ENCODE measurements around the gene CTAG1A.
"Not testable (repeated sequence)": the region's sequence is repeated elsewhere in the genome, so short reads cannot be mapped to it uniquely, and the experiment has no call there.

DNA sequence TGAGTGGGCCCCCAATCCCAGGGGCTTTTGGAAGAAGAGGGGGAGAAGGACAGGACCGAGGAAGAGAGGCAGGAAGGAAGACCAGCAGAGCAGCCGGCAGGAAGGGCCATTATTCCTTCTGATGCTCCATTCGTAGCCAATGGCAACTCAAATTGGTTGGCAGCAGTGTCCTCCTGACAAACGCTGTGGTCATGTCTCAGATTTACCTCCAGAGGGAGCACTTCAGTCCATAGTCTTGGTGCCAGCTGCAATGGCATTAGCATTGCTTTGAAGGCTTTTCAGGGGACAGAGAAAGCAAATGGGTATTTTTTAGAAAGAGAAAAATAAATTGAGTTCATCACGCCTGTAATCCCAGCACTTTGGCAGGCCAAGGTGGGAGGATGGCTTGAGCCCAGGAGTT is 44.0 kb downstream of the CTAG1A start:
- TF ChIP-seq, protein P1, sequence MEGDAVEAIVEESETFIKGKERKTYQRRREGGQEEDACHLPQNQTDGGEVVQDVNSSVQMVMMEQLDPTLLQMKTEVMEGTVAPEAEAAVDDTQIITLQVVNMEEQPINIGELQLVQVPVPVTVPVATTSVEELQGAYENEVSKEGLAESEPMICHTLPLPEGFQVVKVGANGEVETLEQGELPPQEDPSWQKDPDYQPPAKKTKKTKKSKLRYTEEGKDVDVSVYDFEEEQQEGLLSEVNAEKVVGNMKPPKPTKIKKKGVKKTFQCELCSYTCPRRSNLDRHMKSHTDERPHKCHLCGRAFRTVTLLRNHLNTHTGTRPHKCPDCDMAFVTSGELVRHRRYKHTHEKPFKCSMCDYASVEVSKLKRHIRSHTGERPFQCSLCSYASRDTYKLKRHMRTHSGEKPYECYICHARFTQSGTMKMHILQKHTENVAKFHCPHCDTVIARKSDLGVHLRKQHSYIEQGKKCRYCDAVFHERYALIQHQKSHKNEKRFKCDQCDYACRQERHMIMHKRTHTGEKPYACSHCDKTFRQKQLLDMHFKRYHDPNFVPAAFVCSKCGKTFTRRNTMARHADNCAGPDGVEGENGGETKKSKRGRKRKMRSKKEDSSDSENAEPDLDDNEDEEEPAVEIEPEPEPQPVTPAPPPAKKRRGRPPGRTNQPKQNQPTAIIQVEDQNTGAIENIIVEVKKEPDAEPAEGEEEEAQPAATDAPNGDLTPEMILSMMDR (conservative IDR thresholded peaks at IDR 0.05; ENCODE audit: low read depth in 2 of 2) = not testable (repeated sequence)
- TF ChIP-seq, protein P2, sequence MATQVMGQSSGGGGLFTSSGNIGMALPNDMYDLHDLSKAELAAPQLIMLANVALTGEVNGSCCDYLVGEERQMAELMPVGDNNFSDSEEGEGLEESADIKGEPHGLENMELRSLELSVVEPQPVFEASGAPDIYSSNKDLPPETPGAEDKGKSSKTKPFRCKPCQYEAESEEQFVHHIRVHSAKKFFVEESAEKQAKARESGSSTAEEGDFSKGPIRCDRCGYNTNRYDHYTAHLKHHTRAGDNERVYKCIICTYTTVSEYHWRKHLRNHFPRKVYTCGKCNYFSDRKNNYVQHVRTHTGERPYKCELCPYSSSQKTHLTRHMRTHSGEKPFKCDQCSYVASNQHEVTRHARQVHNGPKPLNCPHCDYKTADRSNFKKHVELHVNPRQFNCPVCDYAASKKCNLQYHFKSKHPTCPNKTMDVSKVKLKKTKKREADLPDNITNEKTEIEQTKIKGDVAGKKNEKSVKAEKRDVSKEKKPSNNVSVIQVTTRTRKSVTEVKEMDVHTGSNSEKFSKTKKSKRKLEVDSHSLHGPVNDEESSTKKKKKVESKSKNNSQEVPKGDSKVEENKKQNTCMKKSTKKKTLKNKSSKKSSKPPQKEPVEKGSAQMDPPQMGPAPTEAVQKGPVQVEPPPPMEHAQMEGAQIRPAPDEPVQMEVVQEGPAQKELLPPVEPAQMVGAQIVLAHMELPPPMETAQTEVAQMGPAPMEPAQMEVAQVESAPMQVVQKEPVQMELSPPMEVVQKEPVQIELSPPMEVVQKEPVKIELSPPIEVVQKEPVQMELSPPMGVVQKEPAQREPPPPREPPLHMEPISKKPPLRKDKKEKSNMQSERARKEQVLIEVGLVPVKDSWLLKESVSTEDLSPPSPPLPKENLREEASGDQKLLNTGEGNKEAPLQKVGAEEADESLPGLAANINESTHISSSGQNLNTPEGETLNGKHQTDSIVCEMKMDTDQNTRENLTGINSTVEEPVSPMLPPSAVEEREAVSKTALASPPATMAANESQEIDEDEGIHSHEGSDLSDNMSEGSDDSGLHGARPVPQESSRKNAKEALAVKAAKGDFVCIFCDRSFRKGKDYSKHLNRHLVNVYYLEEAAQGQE (IDR thresholded peaks at IDR 0.05; ENCODE audit: unreplicated experiment) = not testable (repeated sequence)
- not testable (repeated sequence) for TF ChIP-seq EZH2 (IDR thresholded peaks at IDR 0.05; ENCODE audit: low read depth, unreplicated experiment); EZH2phosphoT487 (IDR thresholded peaks at IDR 0.05; ENCODE audit: unreplicated experiment); CREB1 (CRISPR knock-in tag; IDR thresholded peaks at IDR 0.05; ENCODE audit: low read depth); POLR2AphosphoS5 (IDR thresholded peaks at IDR 0.05; ENCODE audit: low read depth); ZNF331 (CRISPR knock-in tag; IDR thresholded peaks at IDR 0.05; ENCODE audit: low read depth); STAT1 (IDR thresholded peaks at IDR 0.05; ENCODE audit: unreplicated experiment); ZNF114 (CRISPR knock-in tag; IDR thresholded peaks at IDR 0.05); JUNB (IDR thresholded peaks at IDR 0.05; ENCODE audit: unreplicated experiment); NANOG (IDR thresholded peaks at IDR 0.05; ENCODE audit: borderline replicate concordance)
- TF ChIP-seq, protein P3, sequence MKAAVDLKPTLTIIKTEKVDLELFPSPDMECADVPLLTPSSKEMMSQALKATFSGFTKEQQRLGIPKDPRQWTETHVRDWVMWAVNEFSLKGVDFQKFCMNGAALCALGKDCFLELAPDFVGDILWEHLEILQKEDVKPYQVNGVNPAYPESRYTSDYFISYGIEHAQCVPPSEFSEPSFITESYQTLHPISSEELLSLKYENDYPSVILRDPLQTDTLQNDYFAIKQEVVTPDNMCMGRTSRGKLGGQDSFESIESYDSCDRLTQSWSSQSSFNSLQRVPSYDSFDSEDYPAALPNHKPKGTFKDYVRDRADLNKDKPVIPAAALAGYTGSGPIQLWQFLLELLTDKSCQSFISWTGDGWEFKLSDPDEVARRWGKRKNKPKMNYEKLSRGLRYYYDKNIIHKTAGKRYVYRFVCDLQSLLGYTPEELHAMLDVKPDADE (IDR thresholded peaks at IDR 0.05) = not testable (repeated sequence)

All from GM23338 (cell line).